Effector CD4-positive, alpha-beta T cell (primary cell): Measurements from ENCODE around the gene DECR2.
"Not testable (repeated sequence)": the region's sequence is repeated elsewhere in the genome, so short reads cannot be mapped to it uniquely, and the experiment has no call there.

Experiments
- DNase-seq: peaks from one replicate; pipeline ENCODE4 v3.0.0-alpha.2; 2020

DECR2 gene

GRCh38 chr16:405548-406506 is 4.1 kb downstream of the DECR2 start:
- no peak for DNase-seq

DNA sequence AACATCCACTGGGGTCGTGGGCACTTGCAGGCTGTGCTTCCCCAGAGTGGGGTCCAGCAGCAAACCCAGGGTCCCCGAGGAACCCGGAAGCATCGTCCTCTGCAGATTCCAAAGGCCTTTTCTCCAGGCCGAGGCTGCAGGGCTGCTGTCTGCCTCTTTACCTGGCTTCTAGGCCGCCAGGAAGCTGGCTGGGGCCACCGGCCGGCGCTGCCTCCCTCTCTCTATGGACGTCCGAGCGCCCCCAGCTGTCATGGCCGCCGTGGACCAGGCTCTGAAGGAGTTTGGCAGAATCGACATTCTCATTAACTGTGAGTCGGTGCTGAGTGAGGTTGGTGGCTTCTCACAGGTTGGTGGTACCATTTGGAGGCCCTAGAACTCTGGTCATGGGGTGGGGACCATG is 5.6 kb downstream of the DECR2 start:
- no peak for DNase-seq

- no peak for DNase-seq
Observed at GRCh38 chr16:410516-411178, 9.0 kb downstream of the DECR2 start.

- no peak for DNase-seq
Observed at GRCh38 chr16:411576-412265, 10.0 kb downstream of the DECR2 start.

DNA sequence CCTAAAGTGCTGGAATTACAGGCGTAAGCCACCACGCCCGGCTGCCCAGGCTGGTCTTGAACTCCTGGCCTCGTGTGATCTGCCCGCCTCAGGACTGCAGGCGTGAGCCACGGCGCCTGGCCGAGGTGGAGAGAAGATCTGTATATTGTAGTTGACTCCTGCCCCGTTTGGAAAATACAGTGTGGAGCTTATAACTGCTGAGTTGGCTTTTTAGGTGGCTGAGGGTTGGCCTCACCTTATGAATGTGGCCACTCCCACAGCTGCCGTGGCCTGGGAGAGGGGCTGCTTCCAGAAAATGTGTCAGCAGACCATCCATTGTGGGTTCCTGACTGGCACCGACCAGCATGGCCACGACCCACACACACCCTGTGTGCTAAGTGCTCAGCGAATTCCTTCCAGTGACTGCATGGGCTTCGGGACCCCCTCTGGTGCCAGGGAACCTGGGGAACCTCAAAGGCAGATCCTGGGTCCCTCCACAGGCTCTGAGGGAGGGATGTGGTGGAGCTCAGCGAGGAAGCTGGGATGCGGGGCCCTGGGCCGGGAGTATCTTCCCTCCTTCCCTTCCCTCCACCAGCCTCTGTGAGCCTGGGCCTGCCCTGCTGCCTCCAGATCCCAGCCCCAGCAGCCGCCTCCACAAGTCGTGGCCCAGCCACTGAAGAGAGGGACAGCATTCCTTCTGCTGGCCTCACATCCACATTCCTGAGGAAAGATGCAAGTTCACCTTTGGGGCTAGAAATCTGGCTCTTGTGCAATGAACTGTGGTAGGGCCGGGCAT is 12.9 kb downstream of the DECR2 start:
- no peak for DNase-seq

GRCh38 chr16:415170-415498 is 13.4 kb downstream of the DECR2 start:
- not testable (repeated sequence) for DNase-seq

GRCh38 chr16:422179-422578 is 20.5 kb downstream of the DECR2 start:
- not testable (repeated sequence) for DNase-seq

GRCh38 chr16:424033-424622 is 22.4 kb downstream of the DECR2 start:
- DNase-seq = no peak

DNA sequence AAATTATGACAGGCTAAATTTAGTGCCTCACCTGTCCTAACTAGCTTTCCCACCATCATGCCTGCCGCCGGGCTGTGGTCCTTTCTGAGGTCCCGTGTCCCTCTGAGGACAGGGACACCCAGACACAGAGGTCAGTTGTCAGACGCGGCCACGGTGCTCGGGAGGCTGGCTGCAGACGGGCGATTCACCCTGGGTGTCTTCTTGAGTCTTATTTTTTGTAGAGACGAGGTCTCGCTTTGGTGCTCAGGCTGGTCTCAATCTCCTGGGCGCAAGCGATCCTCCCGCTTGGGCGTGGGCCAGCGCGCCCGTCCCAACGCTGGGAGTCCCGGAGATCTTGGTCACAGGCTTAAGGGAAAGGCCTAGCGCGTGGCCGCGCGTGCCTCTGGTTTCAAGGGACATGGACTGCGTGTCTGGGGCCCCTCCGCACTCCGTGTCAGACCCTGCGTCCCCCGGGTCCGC is 23.0 kb downstream of the DECR2 start:
- no peak for DNase-seq

DNA sequence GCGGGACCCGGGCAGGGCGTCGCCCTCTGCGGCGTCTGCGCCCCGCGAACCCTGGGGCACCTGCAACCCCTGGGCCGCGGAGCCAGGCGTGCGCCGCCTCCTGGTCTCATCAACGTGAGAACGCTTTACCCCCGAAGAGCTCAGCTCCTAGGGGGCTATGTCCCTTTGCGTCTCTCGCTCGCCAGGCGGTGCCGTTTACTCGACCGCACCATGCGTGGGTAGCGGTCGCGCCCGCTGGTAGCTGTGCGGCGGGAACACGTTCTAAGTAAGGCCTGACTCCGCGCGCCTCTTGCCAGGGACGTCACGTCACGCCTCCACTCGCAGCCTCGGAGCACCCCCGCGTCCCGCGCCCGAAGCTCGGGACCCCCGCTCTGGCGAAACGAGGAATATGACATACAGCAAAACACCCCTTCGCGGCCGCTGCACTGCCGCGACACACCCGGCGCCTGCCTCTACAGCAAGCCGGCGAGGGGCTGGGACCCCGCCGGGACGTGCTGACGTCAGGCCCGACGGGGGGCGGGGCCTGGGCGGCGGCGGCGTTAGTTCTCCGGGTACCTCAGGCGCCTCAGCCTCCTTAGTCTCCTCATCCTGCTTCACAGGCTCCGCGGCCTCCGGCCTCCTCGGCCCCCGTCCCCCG is 23.5 kb downstream of the DECR2 start, which contains the start of gene RAB11FIP3:
Gene RAB11FIP3, plus strand, starts transcription at position 568 of the 637 bp plus-strand sequence. CDS start 358 bp downstream, outside the sequence.
- peak; percentile 75 for DNase-seq

GRCh38 chr16:425740-426114 is 24.0 kb downstream of the DECR2 start:
- no peak for DNase-seq

GRCh38 chr16:426115-426905 is 24.6 kb downstream of the DECR2 start:
- DNase-seq = no peak

DNA sequence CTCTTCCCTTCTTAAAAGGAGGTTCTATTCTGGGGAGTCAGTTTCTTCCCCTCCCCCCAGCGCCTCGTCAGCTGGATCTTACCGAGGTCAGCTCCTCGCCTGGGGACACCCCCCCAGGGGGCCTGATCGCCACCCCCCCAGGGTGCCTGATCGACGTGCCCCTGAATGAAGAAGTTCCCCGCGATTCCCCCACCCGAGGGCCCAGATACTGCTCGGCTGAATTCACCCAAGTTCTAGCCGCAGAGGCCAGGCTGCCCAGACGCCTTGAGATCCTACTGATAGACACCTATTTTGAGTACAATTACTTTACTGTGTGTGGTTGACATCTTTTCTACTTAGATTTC is 25.2 kb downstream of the DECR2 start:
- no peak for DNase-seq

DNA sequence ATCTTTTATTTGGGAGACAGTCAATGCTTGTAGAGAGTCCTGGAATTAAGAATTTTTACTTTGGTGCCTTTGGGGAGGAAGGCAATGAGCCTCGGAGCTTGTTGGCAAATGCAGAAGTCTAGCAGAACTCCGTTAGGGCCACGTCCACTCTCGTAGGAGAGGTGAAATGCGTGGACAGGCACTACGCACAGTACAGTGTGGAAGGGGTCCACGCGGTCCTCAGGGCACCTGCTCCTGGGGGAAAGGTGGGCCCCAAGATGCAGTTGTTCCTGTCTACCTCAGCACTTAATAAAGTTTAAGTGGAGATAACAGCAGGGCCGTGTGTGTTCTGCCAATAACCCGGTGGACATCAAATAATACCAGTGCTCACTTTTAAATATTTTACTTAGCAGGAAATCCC is 25.6 kb downstream of the DECR2 start:
- no peak for DNase-seq

- no peak for DNase-seq
Observed at GRCh38 chr16:430904-431303, 29.2 kb downstream of the DECR2 start.

DNA sequence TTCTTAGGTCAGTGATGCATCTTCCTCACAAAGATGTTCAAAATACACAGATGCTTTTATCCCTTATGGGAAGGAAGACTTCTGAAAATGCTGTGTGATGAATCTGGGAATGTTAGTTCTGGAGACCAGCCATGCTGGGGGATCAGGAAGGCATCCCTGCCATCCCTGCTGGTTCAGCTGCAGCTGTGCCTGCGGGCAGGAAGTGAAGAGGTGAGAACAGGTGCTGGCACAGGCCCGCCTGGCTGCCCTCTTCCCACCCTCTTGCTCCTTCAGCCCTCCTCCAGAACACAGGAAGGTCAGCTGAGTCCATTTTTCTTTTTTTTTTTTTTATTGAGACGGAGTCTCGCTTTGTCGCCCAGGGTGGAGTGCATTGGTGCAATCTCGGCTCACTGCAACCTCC is 38.9 kb downstream of the DECR2 start:
- DNase-seq = no peak

- no peak for DNase-seq
Observed at GRCh38 chr16:441447-441846, 39.8 kb downstream of the DECR2 start.

- no peak for DNase-seq
Observed at GRCh38 chr16:442976-443375, 41.3 kb downstream of the DECR2 start.

- DNase-seq = no peak
Observed at GRCh38 chr16:444027-444426, 42.3 kb downstream of the DECR2 start.

GRCh38 chr16:445566-445965 is 43.9 kb downstream of the DECR2 start:
- no peak for DNase-seq

DNA sequence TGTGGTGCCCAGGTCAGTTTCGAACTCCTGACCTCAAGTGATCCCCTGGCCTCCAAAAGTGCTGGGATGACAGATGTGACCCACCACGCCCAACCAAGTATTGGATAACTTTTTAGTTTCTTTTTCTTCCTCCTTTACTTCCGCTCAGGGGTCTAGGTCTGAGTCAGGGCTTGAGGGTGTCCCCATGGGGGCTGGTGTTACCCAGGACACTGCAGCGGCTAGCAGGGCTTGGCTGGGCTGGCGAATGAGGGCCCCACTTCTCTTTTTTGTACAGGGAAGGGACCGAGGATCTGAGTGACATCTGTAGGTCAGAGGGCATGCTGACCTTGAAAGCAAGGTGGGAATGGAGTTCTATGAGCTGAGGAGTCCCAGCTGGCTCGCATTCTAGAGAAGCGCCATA is 48.7 kb downstream of the DECR2 start:
- no peak for DNase-seq
